ENCODE data around the gene CD27.
A peak's percentile ranks its signal among the peaks of the same experiment; 100 is the strongest.
"Not testable (repeated sequence)": the region's sequence is repeated elsewhere in the genome, so short reads cannot be mapped to it uniquely, and the experiment has no call there.

Gene CD27

DNA sequence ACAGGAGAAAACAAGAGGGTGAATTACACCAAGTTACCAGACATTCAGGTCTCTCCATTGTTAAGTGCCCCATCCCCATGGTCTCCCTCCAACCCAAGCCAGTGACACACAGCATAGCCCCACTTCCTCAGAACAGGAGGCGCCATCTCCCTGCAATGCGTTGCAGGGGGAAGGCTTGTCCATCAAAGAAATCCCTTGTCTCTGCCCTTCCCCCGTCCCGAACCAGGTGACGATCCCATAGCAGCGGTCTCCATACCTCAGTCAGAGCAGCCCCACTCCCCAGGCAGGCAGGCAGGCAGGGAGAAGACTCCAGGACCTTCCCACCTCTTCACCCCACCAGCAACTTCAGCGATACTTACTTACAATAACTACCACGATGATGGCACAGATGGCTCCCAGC is 19.8 kb downstream of the CD27 start:
- Histone ChIP-seq H3K4me2 (ENCODE audit: low read depth, low read length, poor library complexity, severe bottlenecking) (no peak overlapping the region), H3K27me3 (ENCODE audit: low read length) (no peaks in the 10 kb centered on the region), H3K79me2 (ENCODE audit: insufficient read depth, low read length) (peaks cover 36% of the 10 kb centered on the region), H3K4me3 (ENCODE audit: insufficient read depth, low read length, poor library complexity, severe bottlenecking) (no peak overlapping the region), H2AFZ (ENCODE audit: low read depth, low read length, severe bottlenecking) (no peak overlapping the region), H3F3A (ENCODE audit: insufficient read depth) (peaks cover 47% of the 10 kb centered on the region), H3K9ac (ENCODE audit: low read length) (no peak overlapping the region), H3K27ac (ENCODE audit: low read depth, low read length) (no peak overlapping the region), H3K9me3 (ENCODE audit: insufficient read depth, low read length) (no peaks in the 10 kb centered on the region), H4K20me1 (ENCODE audit: low read depth, low read length) (no peaks in the 10 kb centered on the region; the same call in 1 of the 2 replicates), H3K9me2 (replicated peaks; ENCODE audit: insufficient read depth, low read length) (no peaks in the 10 kb centered on the region), H3K36me3 (ENCODE audit: low read length) (peaks cover 17% of the 10 kb centered on the region)
- no peak for TF ChIP-seq EZH2phosphoT487 (conservative IDR thresholded peaks at IDR 0.05; ENCODE audit: low read length)
- TF ChIP-seq, protein P1, sequence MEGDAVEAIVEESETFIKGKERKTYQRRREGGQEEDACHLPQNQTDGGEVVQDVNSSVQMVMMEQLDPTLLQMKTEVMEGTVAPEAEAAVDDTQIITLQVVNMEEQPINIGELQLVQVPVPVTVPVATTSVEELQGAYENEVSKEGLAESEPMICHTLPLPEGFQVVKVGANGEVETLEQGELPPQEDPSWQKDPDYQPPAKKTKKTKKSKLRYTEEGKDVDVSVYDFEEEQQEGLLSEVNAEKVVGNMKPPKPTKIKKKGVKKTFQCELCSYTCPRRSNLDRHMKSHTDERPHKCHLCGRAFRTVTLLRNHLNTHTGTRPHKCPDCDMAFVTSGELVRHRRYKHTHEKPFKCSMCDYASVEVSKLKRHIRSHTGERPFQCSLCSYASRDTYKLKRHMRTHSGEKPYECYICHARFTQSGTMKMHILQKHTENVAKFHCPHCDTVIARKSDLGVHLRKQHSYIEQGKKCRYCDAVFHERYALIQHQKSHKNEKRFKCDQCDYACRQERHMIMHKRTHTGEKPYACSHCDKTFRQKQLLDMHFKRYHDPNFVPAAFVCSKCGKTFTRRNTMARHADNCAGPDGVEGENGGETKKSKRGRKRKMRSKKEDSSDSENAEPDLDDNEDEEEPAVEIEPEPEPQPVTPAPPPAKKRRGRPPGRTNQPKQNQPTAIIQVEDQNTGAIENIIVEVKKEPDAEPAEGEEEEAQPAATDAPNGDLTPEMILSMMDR (IDR thresholded peaks at IDR 0.05; ENCODE audit: insufficient read depth, low read length, poor library complexity, severe bottlenecking), result no peak

DNA sequence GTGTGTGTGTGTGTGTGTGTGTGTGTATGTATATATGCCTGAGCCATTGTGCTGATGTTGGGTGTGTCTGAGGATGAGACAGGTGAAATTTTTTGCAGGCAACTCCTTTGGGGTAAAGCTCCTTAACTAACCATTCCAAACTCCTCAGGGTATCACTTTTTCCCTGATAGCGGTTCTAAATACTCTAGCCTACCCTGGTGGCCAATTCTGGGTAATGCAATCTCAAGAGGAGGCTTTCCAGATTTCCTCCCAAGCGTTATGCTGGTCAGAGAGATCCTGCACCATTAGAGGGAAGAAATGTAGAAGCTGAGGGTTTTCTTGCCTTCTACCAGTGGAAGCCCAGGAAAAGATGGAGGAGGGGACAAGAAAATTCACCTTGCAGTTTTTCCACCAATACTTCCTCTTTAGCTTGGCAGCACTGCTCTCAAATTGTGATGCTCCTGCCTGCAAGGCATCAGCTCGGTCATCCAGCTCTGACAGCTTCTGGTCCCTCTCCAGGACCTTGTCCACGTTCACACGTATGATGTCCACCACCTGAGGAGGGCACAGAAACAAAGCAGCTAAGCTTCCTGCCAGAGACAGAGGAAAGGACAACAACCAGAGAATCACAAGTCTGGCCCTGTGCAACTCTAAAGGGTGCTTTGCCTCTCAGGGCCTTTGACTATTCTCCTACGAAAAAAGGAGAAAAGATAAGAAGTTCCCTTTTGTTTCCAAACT is 20.9 kb downstream of the CD27 start:
- Histone ChIP-seq H3K36me3 (ENCODE audit: low read length) (peaks cover 17% of the 10 kb centered on the region), H4K20me1 (ENCODE audit: low read depth, low read length) (no peaks in the 10 kb centered on the region; the same call in 1 of the 2 replicates), H3K4me3 (ENCODE audit: insufficient read depth, low read length, poor library complexity, severe bottlenecking) (no peak overlapping the region), H3K9me2 (replicated peaks; ENCODE audit: insufficient read depth, low read length) (no peaks in the 10 kb centered on the region), H3K9ac (ENCODE audit: low read length) (no peak overlapping the region), H3K79me2 (ENCODE audit: insufficient read depth, low read length) (peaks cover 45% of the 10 kb centered on the region), H3K9me3 (ENCODE audit: insufficient read depth, low read length) (no peaks in the 10 kb centered on the region), H2AFZ (ENCODE audit: low read depth, low read length, severe bottlenecking) (no peak overlapping the region), H3K4me2 (ENCODE audit: low read depth, low read length, poor library complexity, severe bottlenecking) (no peak overlapping the region), H3K27me3 (ENCODE audit: low read length) (no peaks in the 10 kb centered on the region), H3K27ac (ENCODE audit: low read depth, low read length) (peak overlapping the region; percentile 38), H3F3A (ENCODE audit: insufficient read depth) (peaks cover 47% of the 10 kb centered on the region)
- TF ChIP-seq, protein P1 (IDR thresholded peaks at IDR 0.05; ENCODE audit: insufficient read depth, low read length, poor library complexity, severe bottlenecking), result peak; percentile 81
- TF ChIP-seq EZH2phosphoT487 (conservative IDR thresholded peaks at IDR 0.05; ENCODE audit: low read length), result no peak

DNA sequence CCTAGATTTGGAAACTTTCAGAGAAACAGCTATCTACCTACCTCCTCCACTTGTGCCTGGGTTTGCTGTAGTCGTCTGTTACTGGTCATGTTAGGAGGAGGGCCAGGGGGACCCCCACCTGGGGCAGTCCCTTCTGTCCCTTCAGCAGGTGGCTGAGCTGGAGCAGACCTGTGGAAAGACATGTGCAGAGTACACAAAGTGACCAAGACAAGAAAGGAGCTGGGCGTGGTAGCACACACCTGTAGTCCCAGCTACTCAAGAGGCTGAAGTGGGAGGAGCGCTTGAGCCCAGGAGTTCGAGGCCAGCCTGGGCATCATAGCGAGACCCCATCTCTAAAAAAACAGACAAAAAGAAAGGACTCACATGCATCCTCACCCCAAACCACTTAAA is 21.4 kb downstream of the CD27 start:
- no peak overlapping the region for H3K4me2 ChIP-seq (ENCODE audit: low read depth, low read length, poor library complexity, severe bottlenecking)
- peaks cover 17% of the 10 kb centered on the region for H3K36me3 ChIP-seq (ENCODE audit: low read length)
- peak overlapping the region; percentile 38 for H3K27ac ChIP-seq (ENCODE audit: low read depth, low read length)

DNA sequence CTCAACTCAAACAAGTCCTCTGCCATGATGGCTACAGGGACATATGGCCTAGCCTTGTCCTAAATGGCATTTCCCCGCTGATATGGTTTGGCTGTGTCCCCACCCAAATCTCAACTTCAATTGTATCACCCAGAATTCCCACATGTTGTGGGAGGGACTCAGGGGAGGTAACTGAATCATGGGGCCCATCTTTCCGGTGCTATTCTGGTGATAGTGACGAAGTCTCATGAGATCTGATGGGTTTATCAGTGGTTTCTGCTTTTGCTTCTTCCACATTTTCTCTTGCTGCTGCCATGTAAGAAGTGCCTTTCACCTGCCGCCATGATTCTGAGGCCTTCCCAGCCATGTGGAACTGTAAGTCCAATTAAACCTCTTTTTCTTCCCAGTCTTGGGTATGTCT is 22.0 kb downstream of the CD27 start:
- peaks cover 38% of the 10 kb centered on the region for H3F3A ChIP-seq (ENCODE audit: insufficient read depth)
- H3K9me2 ChIP-seq (replicated peaks; ENCODE audit: insufficient read depth, low read length); H4K20me1 ChIP-seq (ENCODE audit: low read depth, low read length); H3K4me2 ChIP-seq (ENCODE audit: low read depth, low read length, poor library complexity, severe bottlenecking); H3K4me3 ChIP-seq (ENCODE audit: insufficient read depth, low read length, poor library complexity, severe bottlenecking); H2AFZ ChIP-seq (ENCODE audit: low read depth, low read length, severe bottlenecking); H3K9ac ChIP-seq (ENCODE audit: low read length); H3K27me3 ChIP-seq (ENCODE audit: low read length); H3K9me3 ChIP-seq (ENCODE audit: insufficient read depth, low read length): not testable (repeated sequence)
- peaks cover 17% of the 10 kb centered on the region for H3K36me3 ChIP-seq (ENCODE audit: low read length)
- peaks cover 45% of the 10 kb centered on the region for H3K79me2 ChIP-seq (ENCODE audit: insufficient read depth, low read length)
- H3K27ac ChIP-seq (ENCODE audit: low read depth, low read length), result peak overlapping the region; percentile 38

More for the DNA sequence above, 21.4 kb downstream of the CD27 start:
- H3K9ac ChIP-seq (ENCODE audit: low read length), result no peak overlapping the region
- TF ChIP-seq, protein P1 (IDR thresholded peaks at IDR 0.05; ENCODE audit: insufficient read depth, low read length, poor library complexity, severe bottlenecking), result no peak
- no peak for TF ChIP-seq EZH2phosphoT487 (conservative IDR thresholded peaks at IDR 0.05; ENCODE audit: low read length)
- H3K79me2 ChIP-seq (ENCODE audit: insufficient read depth, low read length), result peaks cover 45% of the 10 kb centered on the region
- H3F3A ChIP-seq (ENCODE audit: insufficient read depth), result peaks cover 42% of the 10 kb centered on the region
- H3K27me3 ChIP-seq (ENCODE audit: low read length), result no peaks in the 10 kb centered on the region
- no peaks in the 10 kb centered on the region; the same call in 1 of the 2 replicates for H4K20me1 ChIP-seq (ENCODE audit: low read depth, low read length)
- no peak overlapping the region for H3K4me3 ChIP-seq (ENCODE audit: insufficient read depth, low read length, poor library complexity, severe bottlenecking)
- H2AFZ ChIP-seq (ENCODE audit: low read depth, low read length, severe bottlenecking), result no peak overlapping the region
- no peaks in the 10 kb centered on the region for H3K9me2 ChIP-seq (replicated peaks; ENCODE audit: insufficient read depth, low read length)
- H3K9me3 ChIP-seq (ENCODE audit: insufficient read depth, low read length), result no peaks in the 10 kb centered on the region

DNA sequence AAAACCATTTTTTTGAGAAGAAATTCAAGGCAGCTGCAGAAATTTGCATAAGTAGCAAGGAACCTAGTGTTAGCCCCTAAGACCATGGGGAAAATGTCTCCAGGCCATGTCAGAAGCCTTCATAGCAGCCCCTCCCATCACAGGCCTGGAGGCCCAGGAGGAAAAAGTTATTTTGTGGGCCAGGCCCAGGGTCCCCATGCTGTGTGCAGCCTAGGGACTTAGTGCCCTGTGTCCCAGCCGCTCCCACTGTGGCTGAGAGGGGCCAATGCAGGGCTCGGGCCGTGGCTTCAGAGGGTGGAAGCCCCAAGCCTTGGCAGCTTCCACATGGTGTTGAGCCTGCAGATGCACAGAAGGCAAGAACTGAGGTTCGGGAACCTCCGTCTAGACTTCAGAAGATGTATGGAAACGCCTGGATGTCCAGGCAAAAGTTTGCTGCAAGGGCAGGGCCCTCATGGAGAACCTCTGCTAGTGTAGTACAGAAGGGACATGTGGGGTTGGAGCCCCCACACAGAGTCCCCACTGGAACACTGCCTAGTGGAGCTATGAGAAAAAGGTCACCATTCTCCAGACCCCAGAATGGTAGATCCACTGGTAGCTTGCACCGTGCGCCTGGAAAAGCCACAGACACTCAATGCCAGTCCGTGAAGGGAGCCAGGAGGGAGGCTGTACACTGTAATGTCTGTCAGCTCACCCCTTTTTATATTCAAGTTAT is 23.0 kb downstream of the CD27 start:
- Histone ChIP-seq H3K27ac (ENCODE audit: low read depth, low read length) (0 out of 2 replicates have a peak overlapping the region, but pooled peaks have one; percentile 75), H3K36me3 (ENCODE audit: low read length) (peaks cover 14% of the 10 kb centered on the region), H3K79me2 (ENCODE audit: insufficient read depth, low read length) (peaks cover 45% of the 10 kb centered on the region), H3F3A (ENCODE audit: insufficient read depth) (peaks cover 36% of the 10 kb centered on the region), H3K4me2 (ENCODE audit: low read depth, low read length, poor library complexity, severe bottlenecking) (peak overlapping the region; percentile 88)
- not testable (repeated sequence) for H3K9me3 ChIP-seq (ENCODE audit: insufficient read depth, low read length); H3K4me3 ChIP-seq (ENCODE audit: insufficient read depth, low read length, poor library complexity, severe bottlenecking); H3K9me2 ChIP-seq (replicated peaks; ENCODE audit: insufficient read depth, low read length); H2AFZ ChIP-seq (ENCODE audit: low read depth, low read length, severe bottlenecking); H3K9ac ChIP-seq (ENCODE audit: low read length); H3K27me3 ChIP-seq (ENCODE audit: low read length); H4K20me1 ChIP-seq (ENCODE audit: low read depth, low read length)

Data from SU-DHL-6 (cell line).